MM.1S (cell line): ENCODE results near the gene KRTAP9-7.
"Not testable (repeated sequence)": the region's sequence is repeated elsewhere in the genome, so short reads cannot be mapped to it uniquely, and the experiment has no call there.

Source experiments
- CTCF ChIP-seq: fragments of 300-600 bp; sonication (generic); IDR thresholded peaks from 2 replicates; pipeline ENCODE4 v1.5.1; 2016; ENCODE audit warnings: antibody characterized with exemption, low read length, mixed read lengths
- EZH2 ChIP-seq: fragments of 300-600 bp; sonication (generic); optimal IDR thresholded peaks from 2 replicates; pipeline ENCODE3; 2017; ENCODE audit warnings: low read depth, mild to moderate bottlenecking, antibody characterized with exemption, low read length, mixed read lengths
- EZH2phosphoT487 ChIP-seq: fragments of 300-600 bp; sonication (generic); IDR thresholded peaks from 2 replicates; pipeline ENCODE4 v1.6.1; 2018; ENCODE audit warnings: antibody characterized with exemption, low read length

- TF ChIP-seq CTCF, EZH2, EZH2phosphoT487: not testable (repeated sequence)
Measured at GRCh38 chr17:41246995-41247787, 28.3 kb upstream of the KRTAP9-7 start.
